Activated T-cell treated with anti-CD3 and anti-CD28 coated beads, Interleukin-2, amount 50 U/mL, for 24 hours (primary cell): ENCODE measurements around the gene THRAP3.
A peak's percentile ranks its signal among the peaks of the same experiment; 100 is the strongest.
"Not testable (repeated sequence)": the region's sequence is repeated elsewhere in the genome, so short reads cannot be mapped to it uniquely, and the experiment has no call there.

Experiments
- DNase-seq: peaks from one replicate; pipeline ENCODE4 v3.0.0-alpha.2; 2020
- H3K27ac Mint-ChIP-seq: 2 replicates; pipeline ENCODE4 v1.8.0; 2020; ENCODE audit warnings: mild to moderate bottlenecking, mixed read lengths
- H3K27me3 Mint-ChIP-seq: 2 replicates; pipeline ENCODE4 v1.8.0; 2020; ENCODE audit warnings: mixed read lengths
- H3K36me3 Mint-ChIP-seq: 2 replicates; pipeline ENCODE4 v1.8.0; 2020; ENCODE audit warnings: low read depth, mixed read lengths
- H3K4me1 Mint-ChIP-seq: 2 replicates; pipeline ENCODE4 v1.8.0; 2020; ENCODE audit warnings: low read depth, mixed read lengths
- H3K4me3 Mint-ChIP-seq: 2 replicates; pipeline ENCODE4 v1.8.0; 2020; ENCODE audit warnings: mild to moderate bottlenecking, moderate library complexity, mixed read lengths
- H3K9me3 Mint-ChIP-seq: 2 replicates; pipeline ENCODE4 v1.8.0; 2020; ENCODE audit warnings: mixed read lengths

THRAP3 gene

GRCh38 chr1:36223996-36224536, at the start of gene THRAP3:
THRAP3 (plus strand) TSS chr1:36224443; CDS start chr1:36282564, 58,121 bp downstream.
- peak within 1 kb of the TSS; percentile 99 for H3K27ac Mint-ChIP-seq
- DNase-seq = peak; percentile 99
- peaks cover 36% of the 10 kb centered on the region for H3K4me1 Mint-ChIP-seq
- H3K4me3 Mint-ChIP-seq = peak within 1 kb of the TSS; percentile 97
- H3K27me3 Mint-ChIP-seq = no peaks in the 10 kb centered on the region
- peaks cover 54% of the 10 kb centered on the region for H3K36me3 Mint-ChIP-seq
- no peaks in the 10 kb centered on the region for H3K9me3 Mint-ChIP-seq

GRCh38 chr1:36174713-36175112, 49.5 kb upstream of the THRAP3 start:
- DNase-seq = no peak
- H3K27me3 Mint-ChIP-seq = no peaks in the 10 kb centered on the region
- no peaks in the 10 kb centered on the region for H3K9me3 Mint-ChIP-seq
- peaks cover 92% of the 10 kb centered on the region for H3K36me3 Mint-ChIP-seq
- H3K4me3 Mint-ChIP-seq = no peak overlapping the region
- H3K4me1 Mint-ChIP-seq = peaks cover 8% of the 10 kb centered on the region
- peak overlapping the region; percentile 64 for H3K27ac Mint-ChIP-seq

GRCh38 chr1:36175137-36176095, 48.8 kb upstream of the THRAP3 start:
- H3K27ac Mint-ChIP-seq = peak overlapping the region; percentile 64

GRCh38 chr1:36176106-36176949, 47.9 kb upstream of the THRAP3 start:
- Mint-ChIP-seq H3K36me3 (peaks cover 93% of the 10 kb centered on the region), H3K27me3 (no peaks in the 10 kb centered on the region), H3K4me3 (no peak overlapping the region), H3K9me3 (no peaks in the 10 kb centered on the region), H3K4me1 (peaks cover 8% of the 10 kb centered on the region), H3K27ac (no peak overlapping the region)
- no peak for DNase-seq

More at GRCh38 chr1:36175137-36176095, 48.8 kb upstream of the THRAP3 start:
- Mint-ChIP-seq H3K36me3 (peaks cover 93% of the 10 kb centered on the region), H3K9me3 (no peaks in the 10 kb centered on the region), H3K27me3 (no peaks in the 10 kb centered on the region), H3K4me3 (no peak overlapping the region), H3K4me1 (peaks cover 8% of the 10 kb centered on the region)
- DNase-seq = no peak

- peaks cover 4% of the 10 kb centered on the region for H3K4me1 Mint-ChIP-seq
- H3K36me3 Mint-ChIP-seq = peaks cover 88% of the 10 kb centered on the region
- H3K27ac Mint-ChIP-seq = peak overlapping the region; percentile 50
- no peak overlapping the region for H3K4me3 Mint-ChIP-seq
- H3K9me3 Mint-ChIP-seq = no peaks in the 10 kb centered on the region
- H3K27me3 Mint-ChIP-seq = no peaks in the 10 kb centered on the region
- no peak for DNase-seq
These were observed 46.4 kb upstream of the THRAP3 start for GRCh38 chr1:36177589-36178431.

GRCh38 chr1:36178471-36179219, 45.6 kb upstream of the THRAP3 start:
- Mint-ChIP-seq H3K4me3 (no peak overlapping the region), H3K27ac (no peak overlapping the region), H3K36me3 (peaks cover 80% of the 10 kb centered on the region), H3K27me3 (no peaks in the 10 kb centered on the region), H3K4me1 (no peaks in the 10 kb centered on the region), H3K9me3 (no peaks in the 10 kb centered on the region)
- DNase-seq = no peak

- no peak overlapping the region for H3K27ac Mint-ChIP-seq
- H3K4me1 Mint-ChIP-seq = no peaks in the 10 kb centered on the region
- H3K4me3 Mint-ChIP-seq = no peak overlapping the region
- DNase-seq = no peak
- peaks cover 75% of the 10 kb centered on the region for H3K36me3 Mint-ChIP-seq
- no peaks in the 10 kb centered on the region for H3K9me3 Mint-ChIP-seq
- no peaks in the 10 kb centered on the region for H3K27me3 Mint-ChIP-seq
These were observed 45.0 kb upstream of the THRAP3 start for GRCh38 chr1:36179220-36179600.

- H3K9me3 Mint-ChIP-seq = no peaks in the 10 kb centered on the region
- no peak overlapping the region for H3K4me3 Mint-ChIP-seq
- peaks cover 44% of the 10 kb centered on the region for H3K36me3 Mint-ChIP-seq
- peaks cover 2% of the 10 kb centered on the region for H3K4me1 Mint-ChIP-seq
- H3K27ac Mint-ChIP-seq = peak overlapping the region; percentile 4
- no peak for DNase-seq
- no peaks in the 10 kb centered on the region for H3K27me3 Mint-ChIP-seq
These were observed 41.5 kb upstream of the THRAP3 start for GRCh38 chr1:36182734-36183133.

GRCh38 chr1:36183309-36183856, 40.9 kb upstream of the THRAP3 start:
- Mint-ChIP-seq H3K4me3 (no peak overlapping the region), H3K4me1 (peaks cover 7% of the 10 kb centered on the region), H3K36me3 (peaks cover 40% of the 10 kb centered on the region), H3K27me3 (no peaks in the 10 kb centered on the region), H3K9me3 (no peaks in the 10 kb centered on the region), H3K27ac (peak overlapping the region; percentile 4)
- no peak for DNase-seq

- DNase-seq = peak; percentile 79
- no peaks in the 10 kb centered on the region for H3K9me3 Mint-ChIP-seq
- H3K4me3 Mint-ChIP-seq = no peak overlapping the region
- no peaks in the 10 kb centered on the region for H3K36me3 Mint-ChIP-seq
- H3K27ac Mint-ChIP-seq = peak overlapping the region; percentile 86
- H3K4me1 Mint-ChIP-seq = peaks cover 7% of the 10 kb centered on the region
- H3K27me3 Mint-ChIP-seq = no peaks in the 10 kb centered on the region
These were observed 36.2 kb upstream of the THRAP3 start for GRCh38 chr1:36187800-36188593.

- H3K27me3 Mint-ChIP-seq, DNase-seq, H3K4me3 Mint-ChIP-seq, H3K27ac Mint-ChIP-seq, H3K4me1 Mint-ChIP-seq, H3K36me3 Mint-ChIP-seq, H3K9me3 Mint-ChIP-seq: not testable (repeated sequence)
These were observed 27.4 kb upstream of the THRAP3 start for GRCh38 chr1:36196805-36197204.

- Mint-ChIP-seq H3K27ac (no peak overlapping the region), H3K27me3 (no peaks in the 10 kb centered on the region), H3K9me3 (no peaks in the 10 kb centered on the region), H3K4me1 (no peaks in the 10 kb centered on the region), H3K36me3 (no peaks in the 10 kb centered on the region), H3K4me3 (no peak overlapping the region)
- DNase-seq = no peak
These were observed 25.6 kb upstream of the THRAP3 start for GRCh38 chr1:36198641-36199040.
